Natural killer cell (primary cell): Measurements from ENCODE around the gene PADI2. TPM values are rescaled to one million over a fixed set of nuclear protein-coding genes. Genes with fewer than 3 reads are reported as not detected.

Source experiments
- ATAC-seq, 3 donors: fragments of 150-1000 bp in 2 of 3; fragments of 200-7000 bp in 1 of 3; cut with Tn5 transposase; 1 replicate in 1 of 3; 2 replicates in 2 of 3; pipeline ENCODE4 v1.10.0; 2021; ENCODE audit warnings: mild to moderate bottlenecking in 2 of 3, moderate library complexity in 2 of 3
- DNase-seq, 2 donors: peaks; one replicate each; pipeline versions ENCODE4 v3.0.0 to v3.0.0-alpha.2; 2013 to 2021; ENCODE audit warnings: mixed read lengths in 1 of 2
- H3K27ac ChIP-seq: one replicate; pipeline ENCODE4 v1.5.1; 2013; ENCODE audit warnings: mild to moderate bottlenecking, low read length
- H3K27me3 ChIP-seq: one replicate; pipeline ENCODE4 v1.6.1; 2013; ENCODE audit warnings: low read length; ENCODE audit not compliant: control insufficient read depth, insufficient read depth
- H3K36me3 ChIP-seq: one replicate; pipeline ENCODE4 v1.6.1; 2013; ENCODE audit warnings: low read length; ENCODE audit not compliant: control insufficient read depth, insufficient read depth
- H3K4me1 ChIP-seq: one replicate; pipeline ENCODE4 v1.6.1; 2013; ENCODE audit warnings: low read length; ENCODE audit not compliant: control insufficient read depth, insufficient read depth
- H3K4me3 ChIP-seq: one replicate; pipeline ENCODE4 v1.5.1; 2013; ENCODE audit warnings: low read length
- H3K9me3 ChIP-seq: one replicate; pipeline ENCODE4 v1.6.1; 2013; ENCODE audit warnings: low read length; ENCODE audit not compliant: control insufficient read depth, insufficient read depth
- H3K27ac Mint-ChIP-seq, 2 donors: one replicate each; pipeline ENCODE4 v1.8.0; 2022; ENCODE audit warnings: mild to moderate bottlenecking in 2 of 2, mixed read lengths in 2 of 2, moderate library complexity in 1 of 2
- H3K27me3 Mint-ChIP-seq, 2 donors: one replicate each; pipeline ENCODE4 v1.8.0; 2022; ENCODE audit warnings: low read depth in 2 of 2, mixed read lengths in 2 of 2
- H3K36me3 Mint-ChIP-seq: one replicate; pipeline ENCODE4 v1.8.0; 2022; ENCODE audit warnings: mixed read lengths
- H3K4me1 Mint-ChIP-seq, 2 donors: one replicate each; pipeline ENCODE4 v1.8.0; 2022; ENCODE audit warnings: mixed read lengths in 2 of 2
- H3K4me3 Mint-ChIP-seq: one replicate; pipeline ENCODE4 v1.8.0; 2022; ENCODE audit warnings: mild to moderate bottlenecking, moderate library complexity, mixed read lengths
- H3K9me3 Mint-ChIP-seq, 2 donors: one replicate each; pipeline ENCODE4 v1.8.0; 2022; ENCODE audit warnings: mixed read lengths in 2 of 2
- CTCF ChIP-seq: fragments of 200-600 bp; IDR thresholded peaks from one replicate; pipeline ENCODE4 v1.8.0; 2022; ENCODE audit warnings: antibody characterized with exemption
- WGBS: methylation state at CpG from one replicate; pipeline ENCODE4 v1.1.7; 2013; ENCODE audit warnings: missing lambda C conversion rate; ENCODE audit not compliant: insufficient coverage; 5-methylcytosine and 5-hydroxymethylcytosine counted together
- intact Hi-C: fragments of 100-400 bp; cut with micrococcal nuclease; formaldehyde crosslinking; loops from one replicate; pipeline ENCODE4 v1.14.2; 2022
- total RNA-seq, 4 donors: library from RNA; stranded (reverse); fragments of 120-200 nt in 1 of 4; gene quantifications; one replicate each; pipeline versions ENCODE4 v1.2.3 to v1.2.4, GENCODE V29; 2013 to 2022

The PADI2 gene
- total RNA-seq, 3 donors from 2014 or later (not counting 1 experiment from before 2014, with no cell fraction given), result 0.56 to 2.5 (median 0.88) TPM

GRCh38 chr1:17061486-17061885 is 57.8 kb downstream of the PADI2 start:
- DNase-seq (no peak), ATAC-seq (no peak)
- no peak overlapping the region for H3K27ac ChIP-seq
- no peaks in the 10 kb centered on the region for H3K27me3 ChIP-seq
- TF ChIP-seq CTCF, result no peak
- no peak overlapping the region for H3K4me3 ChIP-seq
- H3K9me3 ChIP-seq, result peaks cover 5% of the 10 kb centered on the region
- no peaks in the 10 kb centered on the region for H3K36me3 ChIP-seq
- no peaks in the 10 kb centered on the region for H3K4me1 ChIP-seq
- no peaks in the 10 kb centered on the region for H3K4me1 Mint-ChIP-seq
- H3K27ac Mint-ChIP-seq, result no peak overlapping the region
- intact Hi-C loops, result no loop called here
- 83% methylated on average over 3 of the region's 3 CpGs for WGBS
- H3K4me3 Mint-ChIP-seq, result no peak overlapping the region
- H3K27me3 Mint-ChIP-seq, result peaks cover 5 to 17% of the 10 kb centered on the region in 2 donors
- H3K36me3 Mint-ChIP-seq, result no peaks in the 10 kb centered on the region
- no peaks in the 10 kb centered on the region for H3K9me3 Mint-ChIP-seq

GRCh38 chr1:17060306-17060749 is 58.9 kb downstream of the PADI2 start:
- Histone ChIP-seq H3K27ac (no peak overlapping the region), H3K27me3 (no peaks in the 10 kb centered on the region), H3K4me3 (no peak overlapping the region), H3K4me1 (no peaks in the 10 kb centered on the region), H3K36me3 (no peaks in the 10 kb centered on the region), H3K9me3 (peaks cover 5% of the 10 kb centered on the region)
- DNase-seq (no peak), ATAC-seq (no peak)
- Mint-ChIP-seq H3K9me3 (no peaks in the 10 kb centered on the region), H3K27me3 (peaks cover 5 to 17% of the 10 kb centered on the region in 2 donors), H3K36me3 (no peaks in the 10 kb centered on the region), H3K4me1 (no peaks in the 10 kb centered on the region), H3K27ac (no peak overlapping the region), H3K4me3 (no peak overlapping the region)
- intact Hi-C loops, result no loop called here
- TF ChIP-seq CTCF, result no peak
- WGBS, result 66% methylated on average over 11 of the region's 11 CpGs

- Histone ChIP-seq H3K4me3 (no peak overlapping the region), H3K4me1 (no peaks in the 10 kb centered on the region), H3K9me3 (no peaks in the 10 kb centered on the region), H3K27ac (no peak overlapping the region), H3K27me3 (no peaks in the 10 kb centered on the region), H3K36me3 (no peaks in the 10 kb centered on the region)
- intact Hi-C loops, result no loop called here
- TF ChIP-seq CTCF, result peak; percentile 15
- no peaks in the 10 kb centered on the region for H3K4me1 Mint-ChIP-seq
- no peak overlapping the region for H3K27ac Mint-ChIP-seq
- no peaks in the 10 kb centered on the region for H3K36me3 Mint-ChIP-seq
- 50% methylated on average over 12 of the region's 12 CpGs for WGBS
- no peaks in the 10 kb centered on the region for H3K9me3 Mint-ChIP-seq
- DNase-seq, result peak in 1 of 2 donors; percentile 58
- ATAC-seq, result peak; percentile 81 to 88 (median 83)
- H3K4me3 Mint-ChIP-seq, result no peak overlapping the region
- H3K27me3 Mint-ChIP-seq, result peaks cover 5 to 17% of the 10 kb centered on the region in 2 donors
Measured at GRCh38 chr1:17059391-17060305, 59.6 kb downstream of the PADI2 start.
